Measurements from ENCODE around the gene NCOA1. TPM values are rescaled to one million over a fixed set of nuclear protein-coding genes. Genes with fewer than 3 reads are reported as not detected.

The NCOA1 gene
- polyA plus RNA-seq, 1 of the 3 experiments (the other 2 are of a cell fraction): 10.7 TPM

GRCh38 chr2:24480245-24480644, 10.8 kb upstream of the NCOA1 start:
- no peak for DNase-seq
- POLR2A ChIA-PET: no interaction called here
- Histone ChIP-seq H3K27ac (ENCODE audit: low read depth in 2 of 2, low read length in 1 of 2) (no peak overlapping the region), H3K79me2 (ENCODE audit: insufficient read depth) (no peaks in the 10 kb centered on the region), H4K20me1 (ENCODE audit: insufficient read depth) (no peaks in the 10 kb centered on the region), H3F3A (replicated peaks; ENCODE audit: insufficient read depth) (no peaks in the 10 kb centered on the region), H3K4me1 (ENCODE audit: control insufficient read depth in 1 of 2, insufficient read depth in 2 of 2, low read depth in 1 of 2, low read length in 1 of 2) (no peaks in the 10 kb centered on the region), H3K9me3 (no peaks in the 10 kb centered on the region; the same call in 1 of the 2 replicates), H2AFZ (ENCODE audit: low read depth) (no peak overlapping the region), H3K36me3 (replicated peaks in 1 of 2; ENCODE audit: control insufficient read depth in 1 of 2, insufficient read depth in 2 of 2, low read length in 1 of 2) (no peaks in the 10 kb centered on the region), H3K4me3 (ENCODE audit: low read depth in 2 of 2, low read length in 1 of 2) (no peak overlapping the region), H3K27me3 (ENCODE audit: insufficient read depth) (no peaks in the 10 kb centered on the region), H3K9ac (no peak overlapping the region), H3K4me2 (no peak overlapping the region), H3K9me2 (no peaks in the 10 kb centered on the region)
- CTCF ChIA-PET: interaction anchor here (0.9 to 1.1 kb wide), 2 partner anchors 58 to 118 kb away, joined by 3 read pairs; no protein-coding TSS in a partner anchor
- TF ChIP-seq, protein P1, sequence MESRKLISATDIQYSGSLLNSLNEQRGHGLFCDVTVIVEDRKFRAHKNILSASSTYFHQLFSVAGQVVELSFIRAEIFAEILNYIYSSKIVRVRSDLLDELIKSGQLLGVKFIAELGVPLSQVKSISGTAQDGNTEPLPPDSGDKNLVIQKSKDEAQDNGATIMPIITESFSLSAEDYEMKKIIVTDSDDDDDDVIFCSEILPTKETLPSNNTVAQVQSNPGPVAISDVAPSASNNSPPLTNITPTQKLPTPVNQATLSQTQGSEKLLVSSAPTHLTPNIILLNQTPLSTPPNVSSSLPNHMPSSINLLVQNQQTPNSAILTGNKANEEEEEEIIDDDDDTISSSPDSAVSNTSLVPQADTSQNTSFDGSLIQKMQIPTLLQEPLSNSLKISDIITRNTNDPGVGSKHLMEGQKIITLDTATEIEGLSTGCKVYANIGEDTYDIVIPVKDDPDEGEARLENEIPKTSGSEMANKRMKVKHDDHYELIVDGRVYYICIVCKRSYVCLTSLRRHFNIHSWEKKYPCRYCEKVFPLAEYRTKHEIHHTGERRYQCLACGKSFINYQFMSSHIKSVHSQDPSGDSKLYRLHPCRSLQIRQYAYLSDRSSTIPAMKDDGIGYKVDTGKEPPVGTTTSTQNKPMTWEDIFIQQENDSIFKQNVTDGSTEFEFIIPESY (IDR thresholded peaks at IDR 0.05; ENCODE audit: borderline replicate concordance, low read depth): no peak
- TF ChIP-seq ELF1 (IDR thresholded peaks at IDR 0.05) (no peak), CTCF (IDR thresholded peaks at IDR 0.05) (no peak), NRF1 (IDR thresholded peaks at IDR 0.05; ENCODE audit: low read depth, low read length) (no peak), EP300 (IDR thresholded peaks at IDR 0.05; ENCODE audit: borderline replicate concordance in 1 of 2, low read depth in 1 of 2, low read length in 1 of 2) (no peak), USF2 (IDR thresholded peaks at IDR 0.05; ENCODE audit: borderline replicate concordance, low read depth, low read length) (no peak), TEAD4 (IDR thresholded peaks at IDR 0.05; ENCODE audit: borderline replicate concordance, insufficient read depth) (no peak), JUND (IDR thresholded peaks at IDR 0.05) (no peak), TCF12 (IDR thresholded peaks at IDR 0.05) (no peak)
- 73% methylated on average over 4 of the region's 4 CpGs for WGBS (ENCODE audit: low lambda C conversion rate)

DNA sequence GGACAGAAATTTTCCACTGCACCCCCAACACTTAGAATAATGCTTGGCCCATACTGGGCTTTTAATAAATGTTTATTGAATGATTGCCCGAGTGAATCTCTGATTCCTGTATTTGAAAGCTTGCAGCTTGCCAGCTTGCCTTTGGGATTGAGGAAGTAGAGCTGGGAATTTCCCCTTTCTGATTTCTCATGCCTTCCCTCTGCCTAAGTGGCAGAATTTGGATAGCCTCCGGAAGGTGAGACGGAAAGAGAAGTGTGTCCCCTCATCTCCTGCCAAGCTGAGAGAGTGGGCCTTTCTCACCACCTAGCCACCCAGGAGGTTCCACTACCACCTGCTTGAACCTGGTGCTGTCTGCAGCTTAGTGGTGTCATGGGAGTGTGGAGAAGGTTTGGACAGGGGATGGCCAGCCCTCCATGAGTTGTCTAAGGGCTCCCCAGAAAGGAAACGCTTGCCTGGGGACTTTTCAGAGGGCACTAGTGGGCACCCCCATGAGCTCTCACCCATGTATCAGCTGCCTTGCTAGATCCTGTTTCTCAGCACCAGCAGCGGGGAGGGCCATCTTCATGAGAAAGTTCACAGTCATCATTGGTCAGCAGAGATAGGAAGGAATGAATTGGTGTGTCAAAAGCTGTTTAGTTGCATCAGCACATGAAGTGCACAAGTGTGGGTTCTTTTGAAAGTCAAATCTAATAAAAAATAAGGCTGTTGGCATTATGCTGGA, 8.6 kb upstream of the NCOA1 start:
- CTCF ChIA-PET: interaction anchor here (1.1 to 2.1 kb wide), 2 partner anchors 9 to 310 kb away, joined by 3 to 7 read pairs; partner anchors contain the start of genes CENPO, NCOA1 and PTRHD1
- H3K9me3 ChIP-seq: no peaks in the 10 kb centered on the region; the same call in 1 of the 2 replicates
- H3K27me3 ChIP-seq (ENCODE audit: insufficient read depth): no peaks in the 10 kb centered on the region
- WGBS (ENCODE audit: low lambda C conversion rate): 83% methylated on average over 5 of the region's 5 CpGs
- H3K9ac ChIP-seq: no peak overlapping the region
- no peaks in the 10 kb centered on the region for H3K9me2 ChIP-seq
- no peaks in the 10 kb centered on the region for H3K4me1 ChIP-seq (ENCODE audit: control insufficient read depth in 1 of 2, insufficient read depth in 2 of 2, low read depth in 1 of 2, low read length in 1 of 2)
- H3K79me2 ChIP-seq (ENCODE audit: insufficient read depth): no peaks in the 10 kb centered on the region
- H3K36me3 ChIP-seq (replicated peaks in 1 of 2; ENCODE audit: control insufficient read depth in 1 of 2, insufficient read depth in 2 of 2, low read length in 1 of 2): no peaks in the 10 kb centered on the region
- no peaks in the 10 kb centered on the region for H4K20me1 ChIP-seq (ENCODE audit: insufficient read depth)
- H2AFZ ChIP-seq (ENCODE audit: low read depth): no peak overlapping the region
- H3K27ac ChIP-seq (ENCODE audit: low read depth in 2 of 2, low read length in 1 of 2): no peak overlapping the region
- H3F3A ChIP-seq (replicated peaks; ENCODE audit: insufficient read depth): no peaks in the 10 kb centered on the region
- H3K4me3 ChIP-seq (ENCODE audit: low read depth in 2 of 2, low read length in 1 of 2): no peak overlapping the region
- POLR2A ChIA-PET: no interaction called here
- no peak for DNase-seq
- H3K4me2 ChIP-seq: no peak overlapping the region
- TF ChIP-seq CHD2 (IDR thresholded peaks at IDR 0.05; ENCODE audit: low read length, partially characterized antibody): no peak
- no peak for TF ChIP-seq GABPA (IDR thresholded peaks at IDR 0.05; ENCODE audit: low read depth)
- no peak for TF ChIP-seq FOXJ3 (CRISPR knock-in tag; IDR thresholded peaks at IDR 0.05)
- TF ChIP-seq POLR2AphosphoS5 (IDR thresholded peaks at IDR 0.05; ENCODE audit: low read depth, low read length): no peak
- no peak for TF ChIP-seq EP300 (IDR thresholded peaks at IDR 0.05; ENCODE audit: borderline replicate concordance in 1 of 2, low read depth in 1 of 2, low read length in 1 of 2)
- no peak for TF ChIP-seq MAX (IDR thresholded peaks at IDR 0.05; ENCODE audit: low read depth)
- no peak for TF ChIP-seq TEAD4 (IDR thresholded peaks at IDR 0.05; ENCODE audit: borderline replicate concordance, insufficient read depth)
- no peak for TF ChIP-seq RCOR1 (IDR thresholded peaks at IDR 0.05; ENCODE audit: low read length)
- no peak for TF ChIP-seq MEF2A (IDR thresholded peaks at IDR 0.05; ENCODE audit: borderline replicate concordance, low read depth)
- no peak for TF ChIP-seq USF2 (IDR thresholded peaks at IDR 0.05; ENCODE audit: borderline replicate concordance, low read depth, low read length)
- TF ChIP-seq, protein P2, sequence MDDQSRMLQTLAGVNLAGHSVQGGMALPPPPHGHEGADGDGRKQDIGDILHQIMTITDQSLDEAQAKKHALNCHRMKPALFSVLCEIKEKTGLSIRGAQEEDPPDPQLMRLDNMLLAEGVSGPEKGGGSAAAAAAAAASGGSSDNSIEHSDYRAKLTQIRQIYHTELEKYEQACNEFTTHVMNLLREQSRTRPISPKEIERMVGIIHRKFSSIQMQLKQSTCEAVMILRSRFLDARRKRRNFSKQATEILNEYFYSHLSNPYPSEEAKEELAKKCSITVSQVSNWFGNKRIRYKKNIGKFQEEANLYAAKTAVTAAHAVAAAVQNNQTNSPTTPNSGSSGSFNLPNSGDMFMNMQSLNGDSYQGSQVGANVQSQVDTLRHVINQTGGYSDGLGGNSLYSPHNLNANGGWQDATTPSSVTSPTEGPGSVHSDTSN (IDR thresholded peaks at IDR 0.05): no peak
- TF ChIP-seq MXI1 (IDR thresholded peaks at IDR 0.05; ENCODE audit: low read depth, low read length): no peak
